GM18498 (cell line): ENCODE measurements around the gene KAT6B.

Source experiments
- ATAC-seq: cut with Tn5 transposase; IDR thresholded peaks from one replicate; pipeline ENCODE4 v1.9.1; 2021; ENCODE audit warnings: mild to moderate bottlenecking, moderate library complexity; ENCODE audit not compliant: unreplicated experiment

The KAT6B gene

GRCh38 chr10:75058161-75058560, 231.8 kb downstream of the KAT6B start:
- ATAC-seq: no peak

GRCh38 chr10:75061709-75062505, 235.5 kb downstream of the KAT6B start:
- no peak for ATAC-seq

GRCh38 chr10:75062506-75063299, 236.3 kb downstream of the KAT6B start:
- ATAC-seq: no peak

GRCh38 chr10:75063461-75064230, 237.2 kb downstream of the KAT6B start:
- no peak for ATAC-seq

DNA sequence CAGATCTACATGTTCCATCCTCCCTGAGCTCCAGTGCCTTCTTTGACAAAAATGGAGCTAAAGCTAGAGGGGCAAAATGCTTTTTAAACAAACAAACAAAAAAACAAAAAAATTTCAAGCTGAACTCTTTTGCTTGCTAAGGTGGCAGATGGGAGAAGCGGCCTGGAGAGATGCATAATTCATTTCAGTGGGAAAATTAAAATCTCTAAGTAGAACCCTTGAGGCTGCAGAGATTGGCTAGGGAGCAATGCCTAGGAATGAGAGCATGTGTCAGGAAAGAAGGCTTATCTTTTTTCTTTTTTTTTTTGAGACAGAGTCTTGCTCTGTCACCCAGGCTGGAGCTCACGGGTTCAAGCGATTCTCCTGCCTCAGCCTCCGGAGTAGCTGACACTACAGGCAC, 238.7 kb downstream of the KAT6B start:
- ATAC-seq: no peak

DNA sequence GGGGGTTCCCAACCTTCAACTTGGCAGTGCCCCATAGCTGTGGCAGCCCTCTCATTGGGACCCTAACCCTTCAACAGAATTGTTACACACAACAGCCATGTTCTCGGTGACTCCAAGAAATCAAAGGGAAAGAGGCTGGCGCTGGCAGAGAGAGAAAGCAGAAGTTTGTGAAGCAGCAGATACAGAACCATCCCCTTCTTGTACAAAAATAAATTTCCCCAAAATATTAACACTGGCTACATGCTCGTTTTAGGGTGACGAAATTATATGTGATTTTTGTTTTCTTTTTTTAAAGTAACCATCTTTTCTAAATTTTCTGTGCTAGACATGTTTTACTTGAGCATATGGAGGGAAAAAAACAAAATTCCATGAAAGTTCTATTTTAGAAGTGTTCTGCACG, 239.9 kb downstream of the KAT6B start:
- ATAC-seq: no peak

DNA sequence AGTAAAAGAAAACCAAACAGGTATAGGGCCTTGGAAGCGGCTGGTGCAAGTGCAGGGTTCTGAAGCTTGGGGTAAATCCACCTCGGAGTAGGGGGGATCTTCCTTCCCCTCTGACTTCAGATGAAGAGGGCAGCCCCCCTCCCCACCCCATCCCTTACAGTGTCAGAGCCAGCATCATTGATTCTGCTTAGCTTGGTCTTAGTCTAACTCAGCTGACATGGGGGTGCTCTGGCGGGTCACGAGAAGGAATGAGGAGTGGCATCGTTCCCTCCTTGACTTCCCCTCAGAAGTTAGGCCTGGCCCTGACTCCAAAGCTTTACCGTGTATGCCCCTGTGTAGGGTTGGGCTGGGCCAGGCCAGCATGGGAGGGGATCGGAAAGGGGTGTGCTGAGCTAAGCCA, 240.9 kb downstream of the KAT6B start:
- no peak for ATAC-seq

DNA sequence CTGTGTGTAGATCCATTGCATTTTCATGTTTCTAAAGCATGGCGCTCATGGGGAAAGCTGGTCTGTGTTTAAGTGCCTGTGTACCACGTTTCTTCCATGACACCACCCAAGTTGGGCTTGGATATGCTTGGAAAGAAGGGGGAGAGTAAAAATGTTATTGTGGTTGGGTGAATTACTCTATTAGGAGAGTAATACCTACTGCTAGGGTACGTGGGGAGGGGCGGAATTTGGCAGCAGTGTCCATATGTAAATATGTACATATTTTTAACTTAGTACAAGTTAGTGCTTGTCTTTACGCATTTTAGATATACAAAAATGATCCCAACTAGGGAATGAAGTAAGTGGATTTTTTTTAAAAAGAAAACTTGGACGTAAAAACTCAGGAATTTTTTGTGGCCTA, 242.1 kb downstream of the KAT6B start:
- ATAC-seq: no peak

- no peak for ATAC-seq
Observed at GRCh38 chr10:75070476-75070875, 244.1 kb downstream of the KAT6B start.

GRCh38 chr10:75070961-75071428, 244.6 kb downstream of the KAT6B start:
- no peak for ATAC-seq

DNA sequence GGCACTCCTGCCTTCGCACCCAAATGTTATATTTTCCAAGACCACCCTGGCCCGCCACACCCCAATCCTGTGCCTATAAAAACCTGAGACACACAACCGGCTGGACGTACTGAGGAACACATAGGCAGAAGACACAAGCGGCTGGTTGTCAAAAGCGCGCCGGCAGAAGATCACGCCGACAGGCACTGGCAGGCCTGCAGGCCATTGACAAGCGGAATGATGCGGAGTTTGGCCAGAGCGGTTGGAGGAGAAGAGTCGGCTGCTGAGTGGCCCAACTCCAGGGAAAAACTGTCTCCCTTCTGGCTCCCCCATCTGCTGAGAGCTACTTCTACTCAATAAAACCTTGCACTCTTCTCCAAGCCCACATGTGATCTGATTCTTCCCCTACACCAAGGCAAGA, 245.4 kb downstream of the KAT6B start:
- ATAC-seq: no peak

DNA sequence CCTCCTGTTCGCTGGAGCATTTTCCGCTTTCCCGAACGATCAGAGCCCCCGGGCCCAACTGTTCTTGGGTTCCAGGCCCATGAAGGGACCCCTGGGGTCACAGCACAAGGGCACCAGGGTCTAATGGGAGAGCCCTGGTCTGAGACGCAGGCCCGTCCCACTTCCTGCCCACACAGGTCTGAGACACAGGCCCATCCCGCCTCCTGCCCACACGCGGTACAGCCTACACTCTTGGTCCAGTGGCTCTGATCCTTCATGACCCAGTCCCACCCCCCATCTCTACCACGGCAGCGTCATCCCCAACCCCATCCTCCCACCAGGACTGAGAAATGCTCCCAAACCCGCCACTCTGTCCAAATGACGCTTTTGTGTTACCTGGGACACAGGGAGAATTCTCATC, 246.3 kb downstream of the KAT6B start:
- no peak for ATAC-seq

GRCh38 chr10:75073442-75073841, 247.0 kb downstream of the KAT6B start:
- ATAC-seq: no peak

DNA sequence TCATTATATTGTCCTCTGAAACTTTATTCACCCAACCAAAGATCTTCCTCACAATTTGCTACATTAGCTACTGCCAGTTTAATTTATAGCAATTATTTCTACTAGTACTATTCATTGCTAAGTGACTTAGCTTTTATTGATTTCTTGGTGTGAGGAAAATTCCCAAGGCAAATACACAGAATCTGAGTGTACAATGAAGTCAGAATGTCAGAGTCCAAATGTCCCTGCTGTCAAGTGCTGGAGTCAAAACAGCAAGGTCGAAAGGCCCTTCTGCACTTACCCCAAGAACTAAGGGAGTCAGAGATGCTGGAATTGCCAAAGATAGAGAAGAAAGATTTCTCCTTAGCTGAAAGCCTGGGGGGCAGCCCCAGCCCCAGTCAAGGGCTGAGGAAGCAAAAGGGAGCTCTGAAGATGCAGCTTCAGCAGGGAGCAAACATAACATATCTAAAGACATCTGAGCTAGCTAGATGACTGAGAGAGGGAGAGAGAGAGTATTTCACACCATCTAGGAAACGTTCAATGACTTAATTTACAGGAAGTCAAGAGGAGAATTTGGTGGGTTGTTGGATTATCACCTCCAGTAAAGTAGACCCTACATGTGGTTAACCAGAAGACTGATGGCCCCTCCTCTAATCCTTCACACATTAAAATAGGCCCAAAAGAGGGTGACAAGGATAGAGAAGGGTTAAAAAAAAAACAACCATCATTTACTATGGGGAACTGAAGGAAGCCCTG, 248.5 kb downstream of the KAT6B start:
- ATAC-seq: no peak

GRCh38 chr10:75076348-75076747, 249.9 kb downstream of the KAT6B start:
- no peak for ATAC-seq

- ATAC-seq: no peak
Observed at GRCh38 chr10:75079436-75080083, 253.2 kb downstream of the KAT6B start.

- ATAC-seq: no peak
Observed at GRCh38 chr10:75080554-75080953, 254.2 kb downstream of the KAT6B start.

DNA sequence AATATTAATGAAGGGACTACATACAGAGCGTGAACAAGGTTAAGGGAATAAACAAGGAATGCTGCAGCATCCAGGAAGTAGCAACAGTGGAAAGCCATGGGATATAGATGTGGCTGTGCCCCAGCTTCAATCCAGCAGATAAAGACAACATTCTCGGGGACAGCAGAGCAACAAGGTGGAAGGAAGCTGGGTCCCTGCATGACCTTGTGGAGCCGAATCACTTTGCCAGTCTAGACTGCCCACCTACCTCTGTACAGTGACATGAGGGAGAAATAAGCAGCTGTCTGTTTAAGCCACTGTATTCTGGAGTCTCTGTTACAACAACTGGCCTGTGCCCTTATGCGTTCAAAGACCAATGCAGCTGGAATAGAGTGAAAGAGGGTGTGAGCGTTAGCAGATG, 255.0 kb downstream of the KAT6B start:
- ATAC-seq: no peak
